Measurements from ENCODE around the gene WDR90. TPM values are rescaled to one million over a fixed set of nuclear protein-coding genes. Genes with fewer than 3 reads are reported as not detected.

Gene WDR90
- total RNA-seq, 4 donors from 2014 or later: 11.1 to 32.1 (median 18.9) TPM

- no peak overlapping the region for H3K4me3 ChIP-seq (ENCODE audit: low read depth, poor library complexity, severe bottlenecking)
- intact Hi-C loops (cut with DNase I; ENCODE audit: low total_unique reads): no loop called here
- TF ChIP-seq POLR2A (IDR thresholded peaks at IDR 0.05) (no peak), CTCF (IDR thresholded peaks at IDR 0.05) (no peak)
- no peak for DNase-seq (ENCODE audit: low spot score in 2 of 2)
- WGBS, 2 donors: 89 to 94% methylated on average over 3 of the region's 5 CpGs
Observed at GRCh38 chr16:640614-641013, 8.6 kb upstream of the WDR90 start.

- peak within 1 kb of the TSS; percentile 60 for H3K4me3 ChIP-seq (ENCODE audit: low read depth, poor library complexity, severe bottlenecking)
- peak; percentile 62 to 95 for DNase-seq (ENCODE audit: low spot score in 2 of 2)
- WGBS, 2 donors: 1% methylated on average over 31 of the region's 81 CpGs; no CpG with 5 or more reads in 1 of the 2 donors
- intact Hi-C loops (cut with DNase I; ENCODE audit: low total_unique reads): no loop called here
- no peak for TF ChIP-seq POLR2A (IDR thresholded peaks at IDR 0.05)
- no peak for TF ChIP-seq CTCF (IDR thresholded peaks at IDR 0.05)
Observed at GRCh38 chr16:641326-642188, 7.6 kb upstream of the WDR90 start, which contains the start of gene MCRIP2. Gene MCRIP2, plus strand, starts transcription at chr16:641828. Its CDS starts 164 bp downstream, at chr16:641992.

GRCh38 chr16:642189-643049, 6.7 kb upstream of the WDR90 start:
- TF ChIP-seq POLR2A (IDR thresholded peaks at IDR 0.05): no peak
- TF ChIP-seq CTCF (IDR thresholded peaks at IDR 0.05): no peak
- 7 to 27% methylated on average over 18 to 60 of the region's 72 CpGs for WGBS, 2 donors
- no peak for DNase-seq (ENCODE audit: low spot score in 2 of 2)
- peak overlapping the region; percentile 60 for H3K4me3 ChIP-seq (ENCODE audit: low read depth, poor library complexity, severe bottlenecking)
- intact Hi-C loops (cut with DNase I; ENCODE audit: low total_unique reads): no loop called here

- intact Hi-C loops (cut with DNase I; ENCODE audit: low total_unique reads): no loop called here
- TF ChIP-seq CTCF (IDR thresholded peaks at IDR 0.05) (no peak), POLR2A (IDR thresholded peaks at IDR 0.05) (no peak)
- no peak for DNase-seq (ENCODE audit: low spot score in 2 of 2)
- peak overlapping the region; percentile 60 for H3K4me3 ChIP-seq (ENCODE audit: low read depth, poor library complexity, severe bottlenecking)
- WGBS, 2 donors: 93% methylated on average over 12 to 13 of the region's 13 CpGs
Observed at GRCh38 chr16:643050-643368, 6.2 kb upstream of the WDR90 start.

- TF ChIP-seq POLR2A (IDR thresholded peaks at IDR 0.05) (no peak), CTCF (IDR thresholded peaks at IDR 0.05) (no peak)
- DNase-seq (ENCODE audit: low spot score in 2 of 2): no peak
- H3K4me3 ChIP-seq (ENCODE audit: low read depth, poor library complexity, severe bottlenecking): no peak overlapping the region
- intact Hi-C loops (cut with DNase I; ENCODE audit: low total_unique reads): no loop called here
- 86 to 87% methylated on average over 12 of the region's 12 CpGs for WGBS, 2 donors
Observed at GRCh38 chr16:644556-644955, 4.6 kb upstream of the WDR90 start.
